DND-41 (cell line): ENCODE results near the gene TMX4.

Experiments
- ATAC-seq: fragments of 200-7000 bp; cut with Tn5 transposase; 3 replicates; pipeline ENCODE4 v1.9.1; 2021; ENCODE audit warnings: low read depth; ENCODE audit not compliant: insufficient read depth
- DNase-seq: peaks from one replicate; pipeline ENCODE4 v3.0.0-alpha.2; 2020
- H2AFZ ChIP-seq: 2 replicates; pipeline ENCODE4 v1.6.0; 2012; ENCODE audit warnings: low read depth, low read length
- H3K27ac ChIP-seq: 2 replicates; pipeline ENCODE4 v1.5.1; 2012; ENCODE audit warnings: low read length, inconsistent platforms
- H3K27me3 ChIP-seq: fragments of 200-600 bp; sonication (generic); 2 replicates; pipeline ENCODE4 v1.6.0; 2012; ENCODE audit warnings: low read length, mild to moderate bottlenecking, inconsistent platforms; ENCODE audit not compliant: insufficient read depth, poor library complexity
- H3K36me3 ChIP-seq: 2 replicates; pipeline ENCODE4 v1.5.1; 2012; ENCODE audit warnings: low read length, inconsistent platforms; ENCODE audit not compliant: insufficient read depth
- H3K4me1 ChIP-seq: 2 replicates; pipeline ENCODE4 v1.5.1; 2012; ENCODE audit warnings: mild to moderate bottlenecking, low read length; ENCODE audit not compliant: insufficient read depth
- H3K4me2 ChIP-seq: 2 replicates; pipeline ENCODE4 v1.6.0; 2012; ENCODE audit warnings: mild to moderate bottlenecking, moderate library complexity, low read length, inconsistent platforms; ENCODE audit not compliant: insufficient read depth
- H3K4me3 ChIP-seq, 2 experiments: fragments of 200-600 bp in 1 of 2; shearing (Covaris generic) in 1 of 2; 2 replicates each; pipeline ENCODE4 v1.5.1; 2012 to 2016; ENCODE audit warnings: inconsistent platforms in 2 of 2, low read length in 2 of 2, mild to moderate bottlenecking in 2 of 2, low read depth in 1 of 2, moderate library complexity in 1 of 2
- H3K79me2 ChIP-seq: 2 replicates; pipeline ENCODE4 v1.6.0; 2012; ENCODE audit warnings: low read length, inconsistent platforms; ENCODE audit not compliant: insufficient read depth
- H3K9ac ChIP-seq: 2 replicates; pipeline ENCODE4 v1.6.0; 2012; ENCODE audit warnings: low read depth, mild to moderate bottlenecking, inconsistent platforms, low read length, moderate library complexity
- H3K9me3 ChIP-seq: 2 replicates; pipeline ENCODE4 v1.5.1; 2012; ENCODE audit warnings: low read length, moderate library complexity, mild to moderate bottlenecking, inconsistent platforms; ENCODE audit not compliant: insufficient read depth, severe bottlenecking
- H4K20me1 ChIP-seq: 2 replicates; pipeline ENCODE4 v1.6.0; 2012; ENCODE audit warnings: low read length; ENCODE audit not compliant: insufficient read depth
- CTCF ChIP-seq: IDR thresholded peaks from 2 replicates; pipeline ENCODE4 v1.5.1; 2012; ENCODE audit warnings: borderline replicate concordance, low read length, moderate library complexity, mild to moderate bottlenecking; ENCODE audit not compliant: poor library complexity, severe bottlenecking; ENCODE audit errors: extremely low read depth
- EZH2 ChIP-seq: IDR thresholded peaks from 3 replicates; pipeline ENCODE4 v1.6.1; 2012; ENCODE audit warnings: borderline replicate concordance, low read depth, mild to moderate bottlenecking, moderate library complexity, low read length, inconsistent platforms; ENCODE audit not compliant: severe bottlenecking

TMX4 gene

GRCh38 chr20:7943891-7944290 lies 75.7 kb downstream of the TMX4 start:
- Histone ChIP-seq H3K27me3 (peaks cover 10% of the 10 kb centered on the region), H3K4me2 (no peak overlapping the region), H3K4me1 (no peaks in the 10 kb centered on the region), H3K27ac (no peak overlapping the region), H3K36me3 (no peaks in the 10 kb centered on the region), H3K9ac (no peak overlapping the region), H2AFZ (no peak overlapping the region), H3K79me2 (no peaks in the 10 kb centered on the region), H4K20me1 (no peaks in the 10 kb centered on the region), H3K4me3 (no peak overlapping the region), H3K9me3 (no peaks in the 10 kb centered on the region)
- no peak for ATAC-seq
- no peak for TF ChIP-seq CTCF
- no peak for TF ChIP-seq EZH2
- no peak for DNase-seq

DNA sequence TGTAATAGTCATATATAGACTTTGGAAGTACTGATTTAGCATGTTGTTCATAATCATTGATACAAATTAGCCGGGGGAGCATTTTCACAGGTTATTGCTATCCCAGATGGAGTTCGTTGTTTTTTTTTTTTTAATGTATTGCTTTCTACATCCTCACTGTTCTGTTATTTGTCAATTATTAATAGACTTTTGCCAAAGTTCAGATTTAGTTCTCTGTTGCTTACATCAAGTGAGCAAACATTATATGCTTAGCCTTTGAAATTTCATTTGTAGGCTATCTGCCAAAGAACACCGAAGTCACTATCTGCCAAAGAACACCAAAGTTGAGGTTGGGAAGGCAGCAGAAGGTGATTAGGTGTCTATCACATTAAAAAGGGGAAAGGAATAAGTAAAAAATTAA lies 79.2 kb downstream of the TMX4 start, which contains the start of gene HAO1:
Gene HAO1 (minus strand): TSS at position 118 of the 400 bp plus-strand sequence. CDS start 36 bp downstream, at position 82.
- H3K4me2 ChIP-seq, result no peak within 1 kb of the TSS

GRCh38 chr20:7939663-7940062 lies 79.9 kb downstream of the TMX4 start:
- Histone ChIP-seq H3K9me3 (no peaks in the 10 kb centered on the region), H3K27ac (no peak overlapping the region), H3K4me1 (no peaks in the 10 kb centered on the region), H4K20me1 (no peaks in the 10 kb centered on the region), H3K36me3 (no peaks in the 10 kb centered on the region), H2AFZ (no peak overlapping the region), H3K9ac (no peak overlapping the region), H3K27me3 (peaks cover 8% of the 10 kb centered on the region), H3K79me2 (no peaks in the 10 kb centered on the region), H3K4me2 (no peak overlapping the region), H3K4me3 (no peak overlapping the region)
- TF ChIP-seq EZH2, result no peak
- TF ChIP-seq CTCF, result no peak
- ATAC-seq, result no peak
- DNase-seq, result no peak

More for the DNA sequence above, 79.2 kb downstream of the TMX4 start, which contains the start of gene HAO1:
- H3K27me3 ChIP-seq, result peaks cover 7% of the 10 kb centered on the region
- no peaks in the 10 kb centered on the region for H3K79me2 ChIP-seq
- no peaks in the 10 kb centered on the region for H3K4me1 ChIP-seq
- DNase-seq, result no peak
- no peak within 1 kb of the TSS for H3K9ac ChIP-seq
- no peak for TF ChIP-seq CTCF
- TF ChIP-seq EZH2, result no peak
- no peaks in the 10 kb centered on the region for H3K36me3 ChIP-seq
- H3K9me3 ChIP-seq, result no peaks in the 10 kb centered on the region
- no peak within 1 kb of the TSS for H2AFZ ChIP-seq
- H3K27ac ChIP-seq, result no peak within 1 kb of the TSS
- ATAC-seq, result no peak
- H3K4me3 ChIP-seq, result no peak within 1 kb of the TSS
- H4K20me1 ChIP-seq, result no peaks in the 10 kb centered on the region

GRCh38 chr20:7938058-7938457 lies 81.5 kb downstream of the TMX4 start:
- Histone ChIP-seq H3K27me3 (peaks cover 5% of the 10 kb centered on the region), H3K79me2 (no peaks in the 10 kb centered on the region), H3K9ac (no peak overlapping the region), H3K4me3 (no peak overlapping the region), H3K9me3 (no peaks in the 10 kb centered on the region), H2AFZ (no peak overlapping the region), H3K4me2 (no peak overlapping the region), H4K20me1 (no peaks in the 10 kb centered on the region), H3K27ac (no peak overlapping the region), H3K36me3 (no peaks in the 10 kb centered on the region), H3K4me1 (no peaks in the 10 kb centered on the region)
- DNase-seq (no peak), ATAC-seq (no peak)
- TF ChIP-seq CTCF (no peak), EZH2 (no peak)
